Measurements from ENCODE around the gene ZNF205.

- TF ChIP-seq CTCF (IDR thresholded peaks at IDR 0.05 in 2 of 3, conservative IDR thresholded peaks at IDR 0.05 in 1 of 3; ENCODE audit: borderline replicate concordance in 1 of 3, insufficient read depth in 1 of 3, low read depth in 2 of 3, low read length in 2 of 3): no peak
- TF ChIP-seq FOSL1 (IDR thresholded peaks at IDR 0.05; ENCODE audit: low read depth): no peak
- TF ChIP-seq EZH2 (IDR thresholded peaks at IDR 0.05): no peak
- no peak for TF ChIP-seq POLR2A (IDR thresholded peaks at IDR 0.05; ENCODE audit: borderline replicate concordance, extremely low read depth, insufficient read depth, insufficient read length)
- no peak for TF ChIP-seq REST (IDR thresholded peaks at IDR 0.05; ENCODE audit: low read depth)
- no peak for TF ChIP-seq CEBPB (IDR thresholded peaks at IDR 0.05; ENCODE audit: low read depth)
- TF ChIP-seq SP1 (IDR thresholded peaks at IDR 0.05; ENCODE audit: low read depth): no peak
- TF ChIP-seq, protein P1, sequence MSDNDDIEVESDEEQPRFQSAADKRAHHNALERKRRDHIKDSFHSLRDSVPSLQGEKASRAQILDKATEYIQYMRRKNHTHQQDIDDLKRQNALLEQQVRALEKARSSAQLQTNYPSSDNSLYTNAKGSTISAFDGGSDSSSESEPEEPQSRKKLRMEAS (IDR thresholded peaks at IDR 0.05): no peak
- TF ChIP-seq TCF7L2 (IDR thresholded peaks at IDR 0.05; ENCODE audit: borderline replicate concordance, extremely low read depth, insufficient read depth, insufficient read length): no peak
- TF ChIP-seq POLR2AphosphoS5 (IDR thresholded peaks at IDR 0.05; ENCODE audit: low read depth, low read length): no peak
- TF ChIP-seq ATF3 (IDR thresholded peaks at IDR 0.05): no peak
Observed at GRCh38 chr16:3088925-3089716, 23.3 kb upstream of the ZNF205 start.
